Astrocyte (in vitro differentiated cells and primary cell): ENCODE measurements around the gene SYT7. TPM values are rescaled to one million over a fixed set of nuclear protein-coding genes. Genes with fewer than 3 reads are reported as not detected.

Experiments
- DNase-seq: peaks from one replicate; pipeline ENCODE4 v3.0.0-alpha.2; 2010; ENCODE audit warnings: low read depth
- FAIRE-seq: peaks from 2 replicates; lab custom pipeline; 2011; peaks lifted over from hg19 to GRCh38; lab: Jason Lieb, UNC
- H2AFZ ChIP-seq: 2 replicates; pipeline ENCODE4 v1.6.0; 2012; ENCODE audit warnings: low read depth, low read length, inconsistent platforms
- H3K27ac ChIP-seq: 2 replicates; pipeline ENCODE4 v1.5.1; 2011; ENCODE audit warnings: low read depth, low read length, inconsistent platforms
- H3K27me3 ChIP-seq: 2 replicates; pipeline ENCODE4 v1.6.0; 2011; ENCODE audit warnings: low read length, inconsistent platforms; ENCODE audit not compliant: insufficient read depth
- H3K36me3 ChIP-seq: 2 replicates; pipeline ENCODE4 v1.5.1; 2011; ENCODE audit warnings: low read length, inconsistent platforms; ENCODE audit not compliant: insufficient read depth
- H3K4me1 ChIP-seq: 2 replicates; pipeline ENCODE4 v1.5.1; 2011; ENCODE audit warnings: low read length, inconsistent platforms; ENCODE audit not compliant: insufficient read depth
- H3K4me2 ChIP-seq: 2 replicates; pipeline ENCODE4 v1.6.0; 2012; ENCODE audit warnings: low read length, inconsistent platforms
- H3K4me3 ChIP-seq: 2 replicates; pipeline ENCODE4 v1.5.1; 2011; ENCODE audit warnings: low read depth, mild to moderate bottlenecking, low read length, inconsistent platforms; ENCODE audit not compliant: insufficient read depth
- H3K79me2 ChIP-seq: 2 replicates; pipeline ENCODE4 v1.6.0; 2012; ENCODE audit warnings: mild to moderate bottlenecking, low read length, inconsistent platforms; ENCODE audit not compliant: insufficient read depth
- H3K9ac ChIP-seq: 2 replicates; pipeline ENCODE4 v1.6.0; 2012; ENCODE audit warnings: mild to moderate bottlenecking, low read length, inconsistent platforms
- H3K9me3 ChIP-seq: 2 replicates; pipeline ENCODE4 v1.5.1; 2012; ENCODE audit warnings: low read depth, mild to moderate bottlenecking, low read length, inconsistent platforms; ENCODE audit not compliant: insufficient read depth
- H4K20me1 ChIP-seq: 2 replicates; pipeline ENCODE4 v1.6.0; 2012; ENCODE audit warnings: low read length, inconsistent platforms; ENCODE audit not compliant: insufficient read depth
- H3K27ac Mint-ChIP-seq: one replicate; pipeline ENCODE4 v1.8.0; 2021; ENCODE audit warnings: mild to moderate bottlenecking, mixed read lengths; ENCODE audit not compliant: unreplicated experiment
- H3K27me3 Mint-ChIP-seq: one replicate; pipeline ENCODE4 v1.8.0; 2021; ENCODE audit warnings: low read depth, mixed read lengths; ENCODE audit not compliant: unreplicated experiment
- H3K36me3 Mint-ChIP-seq: one replicate; pipeline ENCODE4 v1.8.0; 2021; ENCODE audit warnings: low read depth, mixed read lengths; ENCODE audit not compliant: unreplicated experiment
- H3K4me1 Mint-ChIP-seq: one replicate; pipeline ENCODE4 v1.8.0; 2021; ENCODE audit warnings: low read depth, mixed read lengths; ENCODE audit not compliant: unreplicated experiment
- H3K4me3 Mint-ChIP-seq: one replicate; pipeline ENCODE4 v1.8.0; 2021; ENCODE audit warnings: mild to moderate bottlenecking, moderate library complexity, mixed read lengths; ENCODE audit not compliant: unreplicated experiment
- H3K9me3 Mint-ChIP-seq: one replicate; pipeline ENCODE4 v1.8.0; 2021; ENCODE audit warnings: mild to moderate bottlenecking, mixed read lengths; ENCODE audit not compliant: unreplicated experiment
- EZH2 ChIP-seq: IDR thresholded peaks from 2 replicates; pipeline ENCODE4 v1.6.1; 2012; ENCODE audit warnings: mild to moderate bottlenecking, low read length, inconsistent platforms; ENCODE audit not compliant: insufficient read depth
- total RNA-seq: library from RNA; stranded (reverse); gene quantifications from 2 replicates; pipeline ENCODE4 v1.2.1, GENCODE V29; 2021
- TF ChIP-seq, protein P1 (sequence below): IDR thresholded peaks from 2 replicates; pipeline ENCODE4 v1.5.1; 2011; ENCODE audit warnings: low read depth, mild to moderate bottlenecking, inconsistent platforms, low read length, moderate library complexity; ENCODE audit not compliant: insufficient read depth

The SYT7 gene
- total RNA-seq, 1 donor from 2014 or later, result 3.7 TPM

DNA sequence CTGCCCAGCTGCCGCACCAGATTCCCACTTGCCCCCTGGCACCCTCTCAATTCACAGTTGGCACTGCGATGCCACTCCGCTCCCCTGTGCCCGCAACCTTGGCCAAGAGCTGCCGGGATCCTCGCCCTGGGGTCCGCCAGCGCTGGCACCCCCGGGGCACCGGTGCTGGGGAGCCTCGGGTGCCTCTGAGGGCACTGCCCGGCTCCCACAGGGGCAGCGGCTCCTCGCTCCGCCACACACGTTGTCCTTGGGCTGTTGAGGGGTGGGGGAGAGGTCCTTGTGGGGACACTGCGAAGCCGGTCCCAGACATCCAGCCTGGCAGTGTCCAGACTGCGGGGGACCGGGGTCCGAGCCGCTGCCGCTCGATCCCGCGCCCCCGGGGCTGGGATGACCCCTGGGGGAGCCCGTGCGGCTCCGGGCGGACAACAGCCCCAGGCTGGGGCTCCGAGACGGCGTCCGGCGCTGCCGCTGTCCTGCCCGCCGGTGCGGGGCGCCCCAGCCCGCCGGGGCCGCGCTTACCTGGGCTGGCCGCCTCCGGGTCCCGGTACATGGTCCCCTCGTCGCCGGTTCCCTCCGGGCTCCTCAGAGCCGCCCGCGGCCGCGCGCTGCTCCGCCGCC lies 496 bp downstream of the SYT7 start:
- Mint-ChIP-seq H3K9me3 (no peaks in the 10 kb centered on the region), H3K36me3 (peaks cover 1% of the 10 kb centered on the region), H3K27ac (no peak overlapping the region), H3K4me1 (peaks cover 3% of the 10 kb centered on the region), H3K27me3 (peaks cover 67% of the 10 kb centered on the region), H3K4me3 (peak overlapping the region; percentile 77)
- Histone ChIP-seq H2AFZ (no peak overlapping the region), H3K79me2 (no peaks in the 10 kb centered on the region), H3K4me2 (peak overlapping the region; percentile 83), H3K27ac (no peak overlapping the region), H3K4me3 (peak overlapping the region; percentile 17), H3K9ac (no peak overlapping the region), H3K4me1 (no peaks in the 10 kb centered on the region), H4K20me1 (peaks cover 10% of the 10 kb centered on the region), H3K36me3 (no peaks in the 10 kb centered on the region), H3K27me3 (peaks cover 38% of the 10 kb centered on the region), H3K9me3 (no peaks in the 10 kb centered on the region)
- TF ChIP-seq, protein P1, sequence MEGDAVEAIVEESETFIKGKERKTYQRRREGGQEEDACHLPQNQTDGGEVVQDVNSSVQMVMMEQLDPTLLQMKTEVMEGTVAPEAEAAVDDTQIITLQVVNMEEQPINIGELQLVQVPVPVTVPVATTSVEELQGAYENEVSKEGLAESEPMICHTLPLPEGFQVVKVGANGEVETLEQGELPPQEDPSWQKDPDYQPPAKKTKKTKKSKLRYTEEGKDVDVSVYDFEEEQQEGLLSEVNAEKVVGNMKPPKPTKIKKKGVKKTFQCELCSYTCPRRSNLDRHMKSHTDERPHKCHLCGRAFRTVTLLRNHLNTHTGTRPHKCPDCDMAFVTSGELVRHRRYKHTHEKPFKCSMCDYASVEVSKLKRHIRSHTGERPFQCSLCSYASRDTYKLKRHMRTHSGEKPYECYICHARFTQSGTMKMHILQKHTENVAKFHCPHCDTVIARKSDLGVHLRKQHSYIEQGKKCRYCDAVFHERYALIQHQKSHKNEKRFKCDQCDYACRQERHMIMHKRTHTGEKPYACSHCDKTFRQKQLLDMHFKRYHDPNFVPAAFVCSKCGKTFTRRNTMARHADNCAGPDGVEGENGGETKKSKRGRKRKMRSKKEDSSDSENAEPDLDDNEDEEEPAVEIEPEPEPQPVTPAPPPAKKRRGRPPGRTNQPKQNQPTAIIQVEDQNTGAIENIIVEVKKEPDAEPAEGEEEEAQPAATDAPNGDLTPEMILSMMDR, result no peak
- TF ChIP-seq EZH2, result peak; percentile 92
- no peak for DNase-seq
- FAIRE-seq, result no peak

DNA sequence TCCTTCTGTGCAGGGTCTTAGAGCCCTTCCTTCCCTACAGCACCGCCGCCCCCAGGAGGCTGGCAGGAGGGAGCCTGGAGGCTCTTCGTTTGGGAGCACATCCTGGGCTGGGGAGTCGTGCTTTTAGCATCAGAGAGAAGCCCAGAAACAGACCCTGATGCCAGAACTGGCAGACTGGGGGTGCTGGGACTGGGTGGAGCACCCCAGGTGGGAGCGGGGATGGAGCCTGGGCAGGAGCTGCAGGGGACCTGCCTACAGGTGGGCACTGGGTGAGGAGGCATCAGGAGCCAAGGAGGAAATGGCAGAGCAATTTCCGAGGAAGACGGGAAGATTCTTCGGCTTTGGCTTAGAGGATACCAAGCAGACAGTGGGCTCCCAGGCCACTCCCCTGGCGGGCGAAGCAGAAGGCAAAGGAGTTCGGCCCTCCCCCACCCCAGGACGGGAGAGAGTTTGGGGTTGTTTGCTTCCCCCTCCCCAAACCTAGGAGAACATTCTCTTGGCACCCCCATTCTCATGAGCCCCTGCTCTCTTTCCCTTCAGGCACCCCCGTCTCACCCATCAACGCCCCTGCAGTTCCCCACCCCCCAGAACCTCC lies 1.1 kb downstream of the SYT7 start:
- peak overlapping the region; percentile 34 for H3K27ac Mint-ChIP-seq
- DNase-seq (no peak), FAIRE-seq (no peak)
- H2AFZ ChIP-seq, result no peak overlapping the region
- H3K79me2 ChIP-seq, result no peaks in the 10 kb centered on the region
- H3K4me1 ChIP-seq, result no peaks in the 10 kb centered on the region
- H3K9ac ChIP-seq, result no peak overlapping the region
- no peaks in the 10 kb centered on the region for H3K36me3 ChIP-seq
- peak overlapping the region; percentile 77 for H3K4me3 Mint-ChIP-seq
- H3K4me3 ChIP-seq, result peak overlapping the region; percentile 17
- no peaks in the 10 kb centered on the region for H3K9me3 Mint-ChIP-seq
- no peak overlapping the region for H3K27ac ChIP-seq
- H4K20me1 ChIP-seq, result peaks cover 10% of the 10 kb centered on the region
- peaks cover 1% of the 10 kb centered on the region for H3K36me3 Mint-ChIP-seq
- peak overlapping the region; percentile 83 for H3K4me2 ChIP-seq
- no peaks in the 10 kb centered on the region for H3K9me3 ChIP-seq
- peaks cover 39% of the 10 kb centered on the region for H3K27me3 ChIP-seq
- peaks cover 67% of the 10 kb centered on the region for H3K27me3 Mint-ChIP-seq
- no peak for TF ChIP-seq EZH2
- TF ChIP-seq, protein P1, result no peak
- peaks cover 3% of the 10 kb centered on the region for H3K4me1 Mint-ChIP-seq
